T-cell (primary cell): ENCODE measurements around the gene RAB11B. TPM values are rescaled to one million over a fixed set of nuclear protein-coding genes. Genes with fewer than 3 reads are reported as not detected.

Experiments
- ATAC-seq, 4 experiments: fragments of 200-7000 bp in 3 of 4; fragments of 150-1000 bp in 1 of 4; cut with Tn5 transposase; replicated peaks in 1 of 4; 1 replicate in 3 of 4; 2 replicates in 1 of 4; pipeline ENCODE4 v1.10.0; 2021; ENCODE audit warnings: moderate library complexity in 3 of 4, mild to moderate bottlenecking in 2 of 4, moderate number of reproducible peaks in 1 of 4
- CTCF ChIA-PET, 2 donors: fragments of 300-600 bp; sonication (Branson Sonifier 250); formaldehyde crosslinking; loops; one replicate each; lab custom pipeline; 2022; ENCODE audit warnings: antibody characterized with exemption in 2 of 2; lab: Charles Lee
- POLR2A ChIA-PET, 2 donors: fragments of 300-600 bp; sonication (Branson Sonifier 250); formaldehyde crosslinking; loops; one replicate each; lab custom pipeline; 2022; ENCODE audit warnings: antibody characterized with exemption in 2 of 2; lab: Charles Lee
- DNase-seq, 35 experiments: peaks; one replicate each; pipeline versions ENCODE4 v3.0.0 to v3.0.0-alpha.2; 2013 to 2023
- H3K27ac ChIP-seq: one replicate; pipeline ENCODE4 v1.5.1; 2013; ENCODE audit warnings: low read length
- H3K27me3 ChIP-seq, 2 experiments: replicated peaks in 1 of 2; 1 replicate in 1 of 2; 2 replicates in 1 of 2; pipeline versions ENCODE4 v1.6.1 to v1.7.0; 2013; ENCODE audit warnings: low read length in 1 of 2, mixed read lengths in 1 of 2; ENCODE audit not compliant: control insufficient read depth in 2 of 2, insufficient read depth in 2 of 2; ENCODE audit errors: extremely low read depth in 1 of 2
- H3K36me3 ChIP-seq, 2 donors: 1 replicate in 1 of 2; 2 replicates in 1 of 2; pipeline versions ENCODE4 v1.6.1 to v1.7.0; 2013; ENCODE audit warnings: low read length in 1 of 2; ENCODE audit not compliant: control insufficient read depth in 2 of 2, insufficient read depth in 1 of 2; ENCODE audit errors: extremely low read depth in 1 of 2
- H3K4me1 ChIP-seq, 2 experiments: 1 replicate in 1 of 2; 2 replicates in 1 of 2; pipeline versions ENCODE4 v1.6.1 to v1.7.0; 2013; ENCODE audit warnings: low read length in 2 of 2, mixed read lengths in 1 of 2; ENCODE audit not compliant: insufficient read depth in 2 of 2, control insufficient read depth in 1 of 2; ENCODE audit errors: extremely low read depth in 1 of 2
- H3K4me3 ChIP-seq, 2 donors: 1 replicate in 1 of 2; 2 replicates in 1 of 2; pipeline versions ENCODE4 v1.5.1 to v1.7.0; 2013; ENCODE audit warnings: mild to moderate bottlenecking in 2 of 2, low read length in 1 of 2, moderate library complexity in 1 of 2; ENCODE audit not compliant: control insufficient read depth in 1 of 2; ENCODE audit errors: extremely low read depth in 1 of 2
- H3K9me3 ChIP-seq: 2 replicates; pipeline ENCODE4 v1.7.0; 2013
- H3K27ac Mint-ChIP-seq, 2 donors: one replicate each; pipeline ENCODE4 v1.8.0; 2020 to 2021; ENCODE audit warnings: mild to moderate bottlenecking in 2 of 2, mixed read lengths in 2 of 2
- H3K27me3 Mint-ChIP-seq, 2 donors: one replicate each; pipeline ENCODE4 v1.8.0; 2021 to 2022; ENCODE audit warnings: mixed read lengths in 2 of 2
- H3K36me3 Mint-ChIP-seq: one replicate; pipeline ENCODE4 v1.8.0; 2021; ENCODE audit warnings: mixed read lengths
- H3K4me1 Mint-ChIP-seq, 3 donors: one replicate each; pipeline ENCODE4 v1.8.0; 2020 to 2022; ENCODE audit warnings: mixed read lengths in 3 of 3, mild to moderate bottlenecking in 1 of 3
- H3K4me3 Mint-ChIP-seq, 3 donors: one replicate each; pipeline ENCODE4 v1.8.0; 2020 to 2022; ENCODE audit warnings: mild to moderate bottlenecking in 3 of 3, mixed read lengths in 3 of 3, moderate library complexity in 3 of 3
- H3K9me3 Mint-ChIP-seq, 3 donors: one replicate each; pipeline ENCODE4 v1.8.0; 2020 to 2022; ENCODE audit warnings: mixed read lengths in 3 of 3
- WGBS: methylation state at CpG from one replicate; pipeline ENCODE4 v1.1.5; 2013; ENCODE audit warnings: missing lambda C conversion rate; ENCODE audit not compliant: insufficient coverage; 5-methylcytosine and 5-hydroxymethylcytosine counted together
- total RNA-seq, 35 experiments: library from RNA in 6 of 35; stranded (reverse) in 6 of 35; fragments of 120-200 nt in 1 of 35; gene quantifications; one replicate each; pipeline versions ENCODE4 v1.2.1 to v1.2.4 and lab custom pipeline; 2013 to 2026

Gene RAB11B
- total RNA-seq, 5 donors from 2014 or later (not counting 1 experiment from before 2014, with no cell fraction given) = 87.5 to 125 (median 116) TPM

- 84% methylated on average over 4 of the region's 13 CpGs for WGBS
- H3K4me1 Mint-ChIP-seq = peaks cover 6 to 15% (median 12%) of the 10 kb centered on the region in 3 donors
- Histone ChIP-seq H3K4me3 (no peak overlapping the region), H3K9me3 (no peaks in the 10 kb centered on the region), H3K4me1 (peaks cover 2 to 21% of the 10 kb centered on the region in 2 experiments), H3K27ac (no peak overlapping the region), H3K36me3 (no peaks in the 10 kb centered on the region), H3K27me3 (peaks cover 0 to 78% of the 10 kb centered on the region in 2 experiments)
- peaks cover 26 to 52% of the 10 kb centered on the region in 2 donors for H3K27me3 Mint-ChIP-seq
- no peak overlapping the region for H3K27ac Mint-ChIP-seq
- no peak overlapping the region for H3K4me3 Mint-ChIP-seq
- H3K36me3 Mint-ChIP-seq = no peaks in the 10 kb centered on the region
- ChIA-PET CTCF (no interaction called here), POLR2A (interaction anchor here in 1 of 2 donors (0.5 kb wide), 1 partner anchor 23 kb away, joined by 8 read pairs; the partner anchor contains the start of gene RAB11B)
- H3K9me3 Mint-ChIP-seq = no peaks in the 10 kb centered on the region
- ATAC-seq (no peak), DNase-seq (no peak)
These were observed 23.2 kb upstream of the RAB11B start for GRCh38 chr19:8366961-8367326.

GRCh38 chr19:8367327-8368001 is 22.7 kb upstream of the RAB11B start:
- no peaks in the 10 kb centered on the region for H3K36me3 Mint-ChIP-seq
- Histone ChIP-seq H3K36me3 (no peaks in the 10 kb centered on the region), H3K27me3 (peaks cover 0 to 73% of the 10 kb centered on the region in 2 experiments), H3K9me3 (no peaks in the 10 kb centered on the region), H3K4me3 (no peak overlapping the region), H3K4me1 (peaks cover 2 to 21% of the 10 kb centered on the region in 2 experiments), H3K27ac (no peak overlapping the region)
- peaks cover 6 to 15% (median 12%) of the 10 kb centered on the region in 3 donors for H3K4me1 Mint-ChIP-seq
- ATAC-seq (no peak), DNase-seq (no peak)
- CTCF ChIA-PET = interaction anchor here in 1 of 2 donors (0.6 kb wide), 1 partner anchor 111 kb away, joined by 3 read pairs; no protein-coding TSS in a partner anchor
- no peaks in the 10 kb centered on the region for H3K9me3 Mint-ChIP-seq
- 22% methylated on average over 18 of the region's 23 CpGs for WGBS
- POLR2A ChIA-PET = interaction anchor here in 1 of 2 donors (0.6 kb wide), 1 partner anchor 59 kb away, joined by 4 read pairs; no protein-coding TSS in a partner anchor
- H3K4me3 Mint-ChIP-seq = no peak overlapping the region
- no peak overlapping the region for H3K27ac Mint-ChIP-seq
- H3K27me3 Mint-ChIP-seq = peaks cover 26 to 46% of the 10 kb centered on the region in 2 donors

- Histone ChIP-seq H3K27ac (no peak overlapping the region), H3K36me3 (no peaks in the 10 kb centered on the region), H3K4me3 (no peak overlapping the region), H3K27me3 (peaks cover 0 to 45% of the 10 kb centered on the region in 2 experiments), H3K4me1 (peaks cover 0 to 4% of the 10 kb centered on the region in 2 experiments), H3K9me3 (no peaks in the 10 kb centered on the region)
- POLR2A ChIA-PET = no interaction called here
- Mint-ChIP-seq H3K36me3 (no peaks in the 10 kb centered on the region), H3K4me3 (no peak overlapping the region), H3K4me1 (peaks cover 0 to 5% (median 2%) of the 10 kb centered on the region in 3 donors), H3K27me3 (peaks cover 18 to 32% of the 10 kb centered on the region in 2 donors), H3K9me3 (no peaks in the 10 kb centered on the region), H3K27ac (no peak overlapping the region)
- CTCF ChIA-PET = interaction anchor here in 1 of 2 donors (0.7 to 1.3 kb wide), 2 partner anchors 16 to 195 kb away, joined by 6 read pairs; no protein-coding TSS in a partner anchor
- ATAC-seq (no peak), DNase-seq (no peak)
- 87% methylated on average over 14 of the region's 19 CpGs for WGBS
These were observed 19.8 kb upstream of the RAB11B start for GRCh38 chr19:8370176-8371010.

GRCh38 chr19:8371011-8371804 is 19.0 kb upstream of the RAB11B start:
- H3K4me1 ChIP-seq = peaks cover 0 to 4% of the 10 kb centered on the region in 2 experiments

DNA sequence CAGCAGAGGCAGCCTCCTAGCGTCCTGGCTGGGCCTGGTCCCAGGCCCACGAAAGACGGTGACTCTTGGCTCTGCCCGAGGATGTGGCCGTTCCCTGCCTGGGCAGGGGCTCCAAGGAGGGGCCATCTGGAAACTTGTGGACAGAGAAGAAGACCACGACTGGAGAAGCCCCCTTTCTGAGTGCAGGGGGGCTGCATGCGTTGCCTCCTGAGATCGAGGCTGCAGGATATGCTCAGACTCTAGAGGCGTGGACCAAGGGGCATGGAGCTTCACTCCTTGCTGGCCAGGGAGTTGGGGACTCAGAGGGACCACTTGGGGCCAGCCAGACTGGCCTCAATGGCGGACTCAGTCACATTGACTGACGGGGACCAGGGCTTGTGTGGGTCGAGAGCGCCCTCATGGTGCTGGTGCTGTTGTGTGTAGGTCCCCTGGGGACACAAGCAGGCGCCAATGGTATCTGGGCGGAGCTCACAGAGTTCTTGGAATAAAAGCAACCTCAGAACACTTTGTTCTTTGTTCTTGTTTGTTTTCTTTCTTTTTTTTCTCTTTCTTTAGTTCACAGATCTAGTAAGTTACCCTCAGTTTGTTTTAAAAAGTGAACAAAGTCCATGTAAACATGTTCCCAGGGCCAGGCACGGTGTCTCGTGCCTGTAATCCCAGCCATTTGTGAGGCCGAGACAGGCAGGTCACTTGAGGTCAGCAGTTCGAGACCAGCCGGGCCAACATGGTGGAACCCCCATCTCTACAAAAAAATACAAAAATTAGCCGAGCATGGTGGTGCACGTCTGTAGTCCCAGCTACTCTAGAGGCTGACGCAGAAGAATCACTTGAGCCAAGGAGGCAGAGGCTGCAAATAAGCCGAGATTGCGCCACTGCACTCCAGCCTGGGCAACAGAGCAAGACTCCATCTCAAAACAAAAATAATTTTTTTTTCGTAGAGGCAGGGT is 16.0 kb upstream of the RAB11B start:
- no peaks in the 10 kb centered on the region for H3K27me3 Mint-ChIP-seq
- CTCF ChIA-PET = no interaction called here
- POLR2A ChIA-PET = no interaction called here
- ATAC-seq = no peak
- no peaks in the 10 kb centered on the region for H3K9me3 Mint-ChIP-seq
- peaks cover 0 to 11% of the 10 kb centered on the region in 2 experiments for H3K27me3 ChIP-seq
- H3K36me3 ChIP-seq = no peaks in the 10 kb centered on the region
- H3K4me3 Mint-ChIP-seq = no peak overlapping the region
- no peak overlapping the region for H3K27ac Mint-ChIP-seq
- H3K4me1 Mint-ChIP-seq = peaks cover 10 to 13% (median 13%) of the 10 kb centered on the region in 3 donors
- peaks cover 0 to 9% of the 10 kb centered on the region in 2 experiments for H3K4me1 ChIP-seq
- H3K27ac ChIP-seq = no peak overlapping the region
- no peaks in the 10 kb centered on the region for H3K9me3 ChIP-seq
- peaks cover 2% of the 10 kb centered on the region for H3K36me3 Mint-ChIP-seq
- H3K4me3 ChIP-seq = no peak overlapping the region
- DNase-seq = no peak
- WGBS = 91% methylated on average over 20 of the region's 26 CpGs

More at GRCh38 chr19:8371011-8371804, 19.0 kb upstream of the RAB11B start:
- H3K4me1 Mint-ChIP-seq = peaks cover 0 to 5% (median 2%) of the 10 kb centered on the region in 3 donors
- H3K36me3 ChIP-seq = no peaks in the 10 kb centered on the region
- 84% methylated on average over 25 of the region's 28 CpGs for WGBS
- no peak overlapping the region for H3K27ac ChIP-seq
- CTCF ChIA-PET = no interaction called here
- no peak overlapping the region for H3K4me3 Mint-ChIP-seq
- POLR2A ChIA-PET = no interaction called here
- no peak for DNase-seq
- peaks cover 13 to 25% of the 10 kb centered on the region in 2 donors for H3K27me3 Mint-ChIP-seq
- no peak overlapping the region for H3K27ac Mint-ChIP-seq
- no peak overlapping the region for H3K4me3 ChIP-seq
- no peaks in the 10 kb centered on the region for H3K36me3 Mint-ChIP-seq
- ATAC-seq = no peak
- no peaks in the 10 kb centered on the region for H3K9me3 Mint-ChIP-seq
- peaks cover 0 to 37% of the 10 kb centered on the region in 2 experiments for H3K27me3 ChIP-seq
- H3K9me3 ChIP-seq = no peaks in the 10 kb centered on the region
